ENCODE results near the gene SLC9A9.
"Not testable (repeated sequence)": the region's sequence is repeated elsewhere in the genome, so short reads cannot be mapped to it uniquely, and the experiment has no call there.

The SLC9A9 gene

DNA sequence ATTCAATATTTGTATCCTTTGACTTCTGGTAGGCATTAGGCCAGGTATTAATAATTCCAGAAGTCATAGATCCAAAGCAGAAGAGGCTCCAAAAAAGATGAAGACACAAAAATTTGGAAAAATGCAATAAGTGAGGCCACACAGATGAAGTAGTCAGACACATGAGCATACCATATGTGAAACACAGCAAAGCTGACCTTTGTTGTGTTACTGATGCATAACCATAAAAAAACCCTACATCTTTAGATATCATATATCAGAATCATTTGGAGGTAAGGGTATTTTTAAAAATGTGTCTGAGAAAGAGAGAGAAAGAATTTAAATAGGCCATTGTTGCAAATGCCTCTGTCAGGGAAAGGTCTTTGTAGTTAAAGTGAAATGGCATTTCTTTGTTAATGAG, 314.9 kb downstream of the SLC9A9 start:
- DNase-seq = no peak

DNA sequence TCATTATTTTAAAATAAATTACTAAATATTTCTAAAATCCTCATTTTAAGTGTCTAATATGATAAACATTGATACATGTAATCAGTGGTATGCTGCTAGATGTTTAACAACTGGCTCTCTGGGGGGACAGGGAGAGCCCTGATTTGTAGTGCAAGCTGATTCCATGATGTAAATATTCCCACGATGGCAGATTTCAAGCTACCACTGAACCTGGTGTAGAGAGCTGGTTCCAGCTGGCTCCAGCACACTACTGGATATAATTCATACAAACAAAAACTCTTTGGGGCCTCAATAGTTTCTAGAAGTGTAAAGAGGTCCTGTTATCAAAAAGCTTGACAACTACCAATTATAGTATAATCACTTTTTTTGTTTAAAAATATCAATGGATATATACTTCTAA, 316.2 kb downstream of the SLC9A9 start:
- no peak for DNase-seq

DNA sequence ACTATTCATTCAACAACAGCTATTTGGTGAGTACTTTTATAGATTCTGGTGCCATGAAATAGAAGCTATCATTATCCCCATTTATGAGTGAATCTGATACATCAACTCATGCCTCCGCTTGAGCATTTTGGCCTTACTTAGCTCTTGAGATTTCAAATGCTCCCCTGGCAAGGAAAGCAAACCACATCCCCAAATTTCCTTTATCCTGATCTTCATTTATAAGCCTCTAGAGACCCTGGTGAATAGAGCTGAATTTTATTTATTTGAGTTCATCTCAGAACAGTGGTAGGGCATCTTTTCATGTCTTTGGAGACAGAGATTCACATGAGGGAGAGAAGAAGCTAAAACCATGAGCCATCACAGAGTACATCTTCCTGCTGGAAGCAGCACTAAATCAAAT, 317.2 kb downstream of the SLC9A9 start:
- no peak for DNase-seq

GRCh38 chr3:143529798-143530197, 318.5 kb downstream of the SLC9A9 start:
- no peak for DNase-seq

DNA sequence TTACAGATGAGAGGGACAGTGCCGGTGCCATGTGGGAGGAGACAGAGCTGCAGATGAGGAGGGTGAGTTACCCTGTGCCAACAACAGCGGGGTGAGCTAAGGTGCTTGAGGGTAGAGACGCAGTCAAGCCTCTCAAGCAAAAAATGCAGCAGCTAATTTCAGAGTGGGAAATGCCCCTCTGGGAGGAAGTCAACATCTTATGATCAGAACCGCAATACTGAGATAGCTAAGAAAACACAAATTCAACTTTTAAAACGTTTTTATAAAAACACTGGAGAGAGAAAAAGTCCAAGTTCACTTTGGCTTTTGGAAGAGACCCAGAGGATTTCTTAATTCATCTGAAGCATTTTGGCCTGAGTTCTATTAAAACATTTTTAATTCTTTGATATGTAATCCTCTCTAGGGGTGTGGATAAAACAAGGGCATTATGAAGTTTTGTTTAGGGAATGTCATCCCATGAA, 319.2 kb downstream of the SLC9A9 start:
- DNase-seq = peak; percentile 39

- DNase-seq = peak; percentile 17
These were observed 322.2 kb downstream of the SLC9A9 start for GRCh38 chr3:143526011-143526545.

- no peak for DNase-seq
These were observed 322.9 kb downstream of the SLC9A9 start for GRCh38 chr3:143525408-143525807.

- DNase-seq = no peak
These were observed 326.5 kb downstream of the SLC9A9 start for GRCh38 chr3:143521803-143522202.

- DNase-seq = not testable (repeated sequence)
These were observed 331.1 kb downstream of the SLC9A9 start for GRCh38 chr3:143517131-143517530.

DNA sequence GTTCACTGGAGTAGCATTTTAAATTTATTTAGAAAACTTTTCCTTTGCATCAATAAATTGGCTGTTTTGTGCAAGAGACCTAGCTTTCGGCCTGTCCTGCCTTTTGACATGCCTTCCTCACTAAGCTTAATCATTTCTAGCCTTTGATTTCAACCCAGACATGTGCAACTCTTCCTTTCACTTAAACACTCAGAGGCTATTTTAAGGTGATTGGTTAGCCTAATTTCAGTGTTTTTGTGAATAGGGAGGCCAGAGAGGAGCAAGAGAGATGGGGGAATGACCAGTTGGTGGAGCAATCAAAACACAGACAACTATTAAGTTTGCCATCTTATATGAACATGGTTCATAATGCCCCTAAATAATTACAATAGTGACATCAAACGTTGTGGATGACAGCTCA, 333.4 kb downstream of the SLC9A9 start:
- DNase-seq = no peak

DNA sequence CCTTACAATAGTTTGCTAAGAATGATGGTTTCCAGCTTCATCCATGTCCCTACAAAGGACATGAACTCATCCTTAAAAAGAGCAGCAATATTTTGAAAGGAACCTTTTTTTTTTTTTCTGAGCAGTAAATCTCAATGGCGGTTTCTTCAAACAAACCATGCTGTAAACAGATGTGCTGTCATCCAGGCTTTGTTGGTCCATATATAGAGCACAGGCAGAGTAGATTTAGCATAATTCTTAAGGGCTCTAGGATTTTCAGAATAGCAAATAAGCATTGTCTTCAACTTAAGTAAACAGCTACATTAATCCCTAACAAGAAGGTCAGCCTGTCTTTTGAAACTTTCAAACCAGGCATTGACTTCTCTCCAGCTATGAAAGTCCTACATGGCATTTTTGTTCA, 334.2 kb downstream of the SLC9A9 start:
- DNase-seq = no peak

DNA sequence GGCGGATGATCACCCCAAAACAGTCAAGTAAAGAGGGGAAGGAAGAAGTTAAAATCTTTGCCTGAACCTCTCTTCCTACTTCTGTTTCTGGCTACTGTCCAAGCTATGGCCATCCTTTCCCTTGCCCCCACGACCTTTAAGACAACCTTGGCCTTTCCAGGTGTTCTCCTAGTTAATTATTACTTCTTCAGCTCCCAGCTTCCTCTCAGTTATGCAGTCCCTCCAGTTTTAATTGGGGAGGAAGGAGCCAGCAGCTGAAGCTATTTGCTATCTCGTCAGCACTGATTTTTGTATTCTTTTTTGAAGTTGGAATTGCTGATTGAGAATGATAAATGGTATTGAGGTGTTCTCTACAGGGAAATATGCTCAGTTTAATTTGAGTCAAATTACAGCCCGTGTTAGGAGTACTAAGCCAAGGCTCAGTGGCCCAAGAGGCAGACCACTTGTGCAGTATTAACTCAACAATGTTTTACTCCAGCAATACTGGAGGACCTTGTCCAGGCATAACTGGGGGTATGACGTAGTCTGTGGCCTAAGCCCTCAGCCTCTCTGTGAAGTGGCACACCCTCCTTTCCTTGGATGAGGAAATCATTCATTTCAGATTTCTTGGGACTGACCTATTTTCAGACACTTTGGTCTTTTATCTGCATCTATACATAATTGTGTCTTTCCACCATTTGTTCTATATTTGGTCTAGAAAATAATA, 336.9 kb downstream of the SLC9A9 start:
- DNase-seq = no peak

GRCh38 chr3:143510601-143511000, 337.7 kb downstream of the SLC9A9 start:
- no peak for DNase-seq

- no peak for DNase-seq
These were observed 340.3 kb downstream of the SLC9A9 start for GRCh38 chr3:143507735-143508580.

- DNase-seq = peak; percentile 33
These were observed 342.1 kb downstream of the SLC9A9 start for GRCh38 chr3:143506190-143506589.

DNA sequence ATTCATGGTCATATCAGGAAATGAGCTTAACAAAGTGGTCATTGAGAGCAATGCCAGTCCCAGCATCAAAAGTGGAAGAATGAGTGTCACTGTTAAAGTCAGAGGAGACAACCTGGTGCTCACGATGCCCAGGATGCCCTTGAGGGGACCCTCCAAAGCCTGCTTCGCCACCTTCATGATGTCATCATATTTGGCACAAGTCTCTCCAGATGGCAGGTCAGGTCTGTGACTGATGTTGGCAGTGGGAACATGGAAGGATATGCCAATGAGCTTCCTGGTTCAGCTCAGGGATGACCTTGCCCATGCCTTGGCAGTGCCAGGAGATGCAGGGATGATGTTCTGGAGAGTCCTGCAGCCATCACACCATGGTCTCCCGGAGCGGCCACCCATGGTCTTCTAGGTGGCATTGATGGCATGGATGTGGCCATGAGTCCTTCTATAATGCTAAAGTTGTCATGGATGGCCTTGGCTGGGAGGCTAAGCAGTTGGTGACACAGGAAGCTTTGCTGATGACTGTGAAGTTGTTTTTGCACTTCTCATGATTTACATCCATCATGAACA, 344.9 kb downstream of the SLC9A9 start:
- DNase-seq = no peak

GRCh38 chr3:143502081-143502480, 346.2 kb downstream of the SLC9A9 start:
- DNase-seq = no peak

DNA sequence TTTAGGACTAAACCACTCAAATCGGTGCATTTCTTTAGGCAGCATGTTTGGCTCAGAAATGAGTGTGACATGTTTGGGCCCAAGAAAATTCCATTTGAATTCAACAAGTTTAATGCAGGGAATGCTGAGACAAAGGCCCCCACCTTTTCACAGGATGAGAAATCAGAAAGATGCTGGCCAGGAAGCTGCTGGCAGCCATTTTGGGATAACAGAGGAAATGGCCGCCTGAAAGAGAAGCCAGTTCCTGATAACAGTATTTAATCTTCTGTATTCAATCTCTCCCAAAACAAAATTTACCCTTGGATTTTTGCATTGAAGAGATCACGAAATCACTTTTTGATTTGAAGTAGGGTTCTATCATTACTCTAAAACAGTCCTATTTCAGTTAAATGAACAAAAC, 350.9 kb downstream of the SLC9A9 start:
- DNase-seq = no peak

DNA sequence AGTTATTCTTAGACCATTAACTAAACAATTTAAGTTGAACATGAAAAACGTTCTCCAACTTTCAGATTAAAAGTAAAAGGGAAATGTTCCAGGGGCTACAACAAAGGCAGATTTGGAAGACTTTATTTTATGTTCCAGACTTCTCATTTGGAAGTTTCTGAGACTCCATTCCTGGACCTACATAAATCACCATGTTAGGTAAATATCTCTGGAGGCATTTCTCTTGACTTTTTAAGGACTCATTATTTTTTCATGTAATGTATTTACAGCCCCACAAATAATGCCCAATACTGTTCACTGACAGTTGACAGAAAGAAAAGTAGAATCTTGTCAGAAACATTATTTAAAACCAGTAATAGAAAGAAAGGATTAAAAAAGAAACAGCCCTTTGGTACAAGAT, 352.1 kb downstream of the SLC9A9 start:
- no peak for DNase-seq

- DNase-seq = no peak
These were observed 352.7 kb downstream of the SLC9A9 start for GRCh38 chr3:143495527-143495926.

DNA sequence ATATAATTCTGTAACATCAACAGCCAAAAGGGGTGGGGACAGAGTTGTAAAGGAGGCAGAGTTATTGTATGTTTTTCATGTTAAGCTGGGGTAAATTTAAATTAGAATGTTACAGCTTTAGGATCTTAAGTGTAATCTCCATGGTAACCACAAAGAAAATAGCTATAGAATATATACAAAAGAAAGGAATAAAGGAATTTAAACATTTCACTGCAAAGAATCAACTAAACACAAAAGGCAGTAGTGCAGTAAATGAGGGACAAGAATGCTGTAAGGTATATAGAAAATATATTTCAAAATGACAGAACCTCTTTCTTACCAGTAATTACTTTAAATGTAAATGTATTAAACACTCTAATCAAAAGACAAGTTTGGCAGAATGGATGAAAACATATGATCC, 361.7 kb downstream of the SLC9A9 start:
- no peak for DNase-seq

DNA sequence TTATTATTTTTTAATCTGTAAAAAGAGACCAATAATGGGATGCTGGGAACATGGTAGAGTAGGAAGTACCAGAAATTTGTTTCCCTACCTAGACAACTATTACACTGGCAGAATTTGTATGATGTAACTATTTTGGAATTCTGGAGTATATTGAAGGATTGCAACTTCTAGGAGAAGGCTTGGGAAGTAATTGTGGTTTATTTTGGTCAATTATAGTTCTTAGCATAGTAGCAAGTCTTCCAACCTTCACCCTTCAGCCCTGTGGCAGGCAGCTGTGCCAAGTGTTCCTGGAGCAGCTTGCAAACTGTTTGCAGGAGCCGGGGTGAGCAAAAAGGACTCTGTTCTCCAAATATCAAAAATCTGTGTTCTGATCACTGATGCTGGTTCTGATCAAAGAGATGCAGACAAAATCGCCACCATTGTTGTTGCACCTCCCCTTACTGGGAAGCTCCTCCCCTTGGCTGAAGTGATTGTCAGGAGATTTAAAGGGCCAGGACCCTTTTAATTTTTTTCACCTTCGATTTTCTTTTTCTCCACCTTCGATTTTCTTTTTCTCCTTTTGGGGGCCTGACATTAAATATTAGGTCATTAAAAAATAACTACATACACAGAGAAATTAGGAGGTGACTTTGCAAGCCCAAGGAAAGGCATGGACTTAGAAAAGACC, 363.3 kb downstream of the SLC9A9 start:
- DNase-seq = no peak

DNA sequence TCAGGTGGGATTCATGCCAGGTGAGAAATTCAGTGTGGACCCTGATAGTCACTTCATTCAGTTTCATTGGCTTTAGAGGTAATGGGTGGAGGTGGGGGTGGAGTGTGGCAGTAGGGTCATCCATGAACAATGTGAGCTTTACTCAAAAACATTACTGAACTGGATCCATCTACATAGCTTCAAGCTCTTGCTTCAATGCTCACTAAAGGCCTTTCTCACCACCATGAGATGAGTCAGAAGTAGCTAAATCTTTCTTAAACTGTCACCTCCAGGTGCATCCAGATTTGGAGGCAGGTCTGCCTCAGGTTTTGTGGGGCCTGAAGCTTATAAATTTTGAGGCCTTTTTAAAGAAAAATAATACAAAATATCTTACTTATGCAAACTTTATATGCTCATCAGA, 365.1 kb downstream of the SLC9A9 start:
- DNase-seq = no peak

Data from hematopoietic multipotent progenitor cell treated with erythropoietin and hydrocortisone succinate and interleukin-3 and kit ligand, for 6 days (in vitro differentiated cells).